Inferior parietal cortex (tissue), 1 donor: ENCODE results near the gene RAD23A.
"Not testable (repeated sequence)": the region's sequence is repeated elsewhere in the genome, so short reads cannot be mapped to it uniquely, and the experiment has no call there.

ENCODE experiments used
- DNase-seq: peaks from one replicate; pipeline ENCODE4 v3.0.0-alpha.2; 2016; ENCODE audit errors: extremely low spot score

The RAD23A gene

GRCh38 chr19:12937927-12938778 is 7.5 kb upstream of the RAD23A start, which contains the start of gene CALR:
Gene CALR (plus strand): TSS chr19:12938609. CDS start chr19:12938680, 71 bp downstream.
- DNase-seq = peak; percentile 100

GRCh38 chr19:12938779-12939601 is 6.7 kb upstream of the RAD23A start:
- no peak for DNase-seq

- no peak for DNase-seq
These were observed 5.7 kb upstream of the RAD23A start for GRCh38 chr19:12939975-12940423.

GRCh38 chr19:12940897-12941296 is 4.8 kb upstream of the RAD23A start:
- no peak for DNase-seq

- no peak for DNase-seq
These were observed 2.1 kb upstream of the RAD23A start for GRCh38 chr19:12943437-12944044.

- no peak for DNase-seq
These were observed 1.5 kb upstream of the RAD23A start for GRCh38 chr19:12944104-12944674.

GRCh38 chr19:12946092-12946721 is 545 bp downstream of the RAD23A start:
- no peak for DNase-seq

GRCh38 chr19:12946731-12947496 is 1.3 kb downstream of the RAD23A start:
- DNase-seq = no peak

GRCh38 chr19:12947702-12948611 is 2.3 kb downstream of the RAD23A start:
- no peak for DNase-seq

GRCh38 chr19:12948612-12949362 is 3.1 kb downstream of the RAD23A start:
- no peak for DNase-seq

GRCh38 chr19:12949363-12950283 is 4.0 kb downstream of the RAD23A start:
- DNase-seq = no peak

- DNase-seq = not testable (repeated sequence)
These were observed 6.4 kb downstream of the RAD23A start for GRCh38 chr19:12952050-12952449.

GRCh38 chr19:12952488-12953137 is 7.0 kb downstream of the RAD23A start:
- DNase-seq = no peak

GRCh38 chr19:12953138-12953798 is 7.6 kb downstream of the RAD23A start:
- DNase-seq = no peak

GRCh38 chr19:12953799-12954611 is 8.3 kb downstream of the RAD23A start:
- DNase-seq = no peak

GRCh38 chr19:12954612-12954962 is 8.9 kb downstream of the RAD23A start:
- no peak for DNase-seq
